H7 (cell line): ENCODE measurements around the gene UBE2N. TPM values are rescaled to one million over a fixed set of nuclear protein-coding genes. Genes with fewer than 3 reads are reported as not detected.
A peak's percentile ranks its signal among the peaks of the same experiment; 100 is the strongest.
"Not testable (repeated sequence)": the region's sequence is repeated elsewhere in the genome, so short reads cannot be mapped to it uniquely, and the experiment has no call there.

Experiments
- DNase-seq: peaks from one replicate; pipeline ENCODE4 v3.0.0; 2012
- H3K27me3 ChIP-seq: 2 replicates; pipeline ENCODE4 v1.6.0; 2011; ENCODE audit warnings: mild to moderate bottlenecking, low read length; ENCODE audit not compliant: control insufficient read depth, insufficient read depth
- H3K36me3 ChIP-seq: replicated peaks from 2 replicates; pipeline ENCODE4 v1.5.1; 2011; ENCODE audit warnings: low read length; ENCODE audit not compliant: control insufficient read depth, insufficient read depth
- H3K4me3 ChIP-seq: 2 replicates; pipeline ENCODE4 v1.5.1; 2011; ENCODE audit warnings: low read depth, mild to moderate bottlenecking, control low read depth, low read length, moderate library complexity; ENCODE audit not compliant: insufficient read depth
- total RNA-seq: library from RNA; depleted of rRNA; stranded (reverse); fragments of >200 nt; shearing (Covaris generic); gene quantifications from 2 replicates; pipeline ENCODE4 v1.2.3, GENCODE V29; 2014

The UBE2N gene
- total RNA-seq, 1 experiment from 2014 or later, result 342 TPM

GRCh38 chr12:93381976-93382437, 59.7 kb downstream of the UBE2N start:
- H3K36me3 ChIP-seq, H3K4me3 ChIP-seq, H3K27me3 ChIP-seq, DNase-seq: not testable (repeated sequence)

GRCh38 chr12:93381161-93381975, 60.4 kb downstream of the UBE2N start:
- Histone ChIP-seq H3K4me3 (peak overlapping the region; percentile 86; the same call in 1 of the 2 replicates), H3K36me3 (no peaks in the 10 kb centered on the region), H3K27me3 (no peaks in the 10 kb centered on the region)
- no peak for DNase-seq

GRCh38 chr12:93380480-93381121, 61.1 kb downstream of the UBE2N start:
- H3K4me3 ChIP-seq, result peak overlapping the region; percentile 86
- no peaks in the 10 kb centered on the region for H3K36me3 ChIP-seq
- H3K27me3 ChIP-seq, result no peaks in the 10 kb centered on the region
- no peak for DNase-seq

- DNase-seq, result no peak
- Histone ChIP-seq H3K4me3 (peak overlapping the region; percentile 86), H3K27me3 (no peaks in the 10 kb centered on the region), H3K36me3 (no peaks in the 10 kb centered on the region)
These were observed 61.8 kb downstream of the UBE2N start for GRCh38 chr12:93379981-93380361.

- H3K27me3 ChIP-seq, result no peaks in the 10 kb centered on the region
- no peak for DNase-seq
- no peaks in the 10 kb centered on the region for H3K36me3 ChIP-seq
- peak overlapping the region; percentile 86 for H3K4me3 ChIP-seq
These were observed 62.3 kb downstream of the UBE2N start for GRCh38 chr12:93379326-93379980.

- peak overlapping the region; percentile 86 for H3K4me3 ChIP-seq
- no peaks in the 10 kb centered on the region for H3K27me3 ChIP-seq
- no peaks in the 10 kb centered on the region for H3K36me3 ChIP-seq
- DNase-seq, result no peak
These were observed 62.8 kb downstream of the UBE2N start for GRCh38 chr12:93378998-93379325.

- peak; percentile 74 for DNase-seq
- H3K4me3 ChIP-seq, result peak overlapping the region; percentile 86
- not testable (repeated sequence) for H3K27me3 ChIP-seq, H3K36me3 ChIP-seq
These were observed 63.4 kb downstream of the UBE2N start for GRCh38 chr12:93378196-93378997.

GRCh38 chr12:93377252-93378195, 64.2 kb downstream of the UBE2N start, which contains the start of gene NUDT4:
Gene NUDT4 (plus strand): TSS chr12:93377925. CDS start chr12:93378323, 398 bp downstream.
- no peaks in the 10 kb centered on the region for H3K36me3 ChIP-seq
- DNase-seq, result peak; percentile 99
- no peaks in the 10 kb centered on the region for H3K27me3 ChIP-seq
- H3K4me3 ChIP-seq, result peak within 1 kb of the TSS; percentile 86

GRCh38 chr12:93376436-93377251, 65.1 kb downstream of the UBE2N start:
- H3K27me3 ChIP-seq, result no peaks in the 10 kb centered on the region
- peak overlapping the region; percentile 62 for H3K4me3 ChIP-seq
- DNase-seq, result peak; percentile 47
- no peaks in the 10 kb centered on the region for H3K36me3 ChIP-seq

GRCh38 chr12:93375906-93376305, 65.8 kb downstream of the UBE2N start:
- Histone ChIP-seq H3K4me3 (peak overlapping the region; percentile 62; the same call in 1 of the 2 replicates), H3K27me3 (no peaks in the 10 kb centered on the region), H3K36me3 (no peaks in the 10 kb centered on the region)
- no peak for DNase-seq

GRCh38 chr12:93373961-93374656, 67.6 kb downstream of the UBE2N start:
- Histone ChIP-seq H3K36me3 (no peaks in the 10 kb centered on the region), H3K27me3 (no peaks in the 10 kb centered on the region), H3K4me3 (no peak overlapping the region)
- DNase-seq, result peak; percentile 32

- no peaks in the 10 kb centered on the region for H3K36me3 ChIP-seq
- no peaks in the 10 kb centered on the region for H3K27me3 ChIP-seq
- DNase-seq, result no peak
- H3K4me3 ChIP-seq, result no peak overlapping the region
These were observed 70.8 kb downstream of the UBE2N start for GRCh38 chr12:93370947-93371346.
